ENCODE results near the gene PXN.
"Not testable (repeated sequence)": the region's sequence is repeated elsewhere in the genome, so short reads cannot be mapped to it uniquely, and the experiment has no call there.

The PXN gene

DNA sequence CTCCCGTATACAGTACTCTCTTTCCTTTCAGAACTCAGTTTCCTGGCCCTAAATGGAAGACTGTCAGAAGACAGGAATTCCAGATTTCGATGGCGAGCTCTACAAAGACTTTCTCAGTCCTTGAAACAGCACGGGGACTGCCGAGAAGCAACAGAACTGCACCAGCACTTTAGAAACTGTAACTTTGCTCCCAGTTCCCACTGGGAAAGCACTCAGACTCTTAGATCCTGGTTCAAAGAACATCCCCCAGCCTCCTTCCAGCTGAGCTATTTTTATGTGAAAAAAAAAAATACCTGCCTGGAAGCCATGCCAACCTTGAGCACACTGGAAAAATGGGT lies 1.8 kb downstream of the PXN start:
- DNase-seq = peak in 2 of 10 donors; percentile 1 to 5
- intact Hi-C loops (cut with DNase I) = no loop called here

DNA sequence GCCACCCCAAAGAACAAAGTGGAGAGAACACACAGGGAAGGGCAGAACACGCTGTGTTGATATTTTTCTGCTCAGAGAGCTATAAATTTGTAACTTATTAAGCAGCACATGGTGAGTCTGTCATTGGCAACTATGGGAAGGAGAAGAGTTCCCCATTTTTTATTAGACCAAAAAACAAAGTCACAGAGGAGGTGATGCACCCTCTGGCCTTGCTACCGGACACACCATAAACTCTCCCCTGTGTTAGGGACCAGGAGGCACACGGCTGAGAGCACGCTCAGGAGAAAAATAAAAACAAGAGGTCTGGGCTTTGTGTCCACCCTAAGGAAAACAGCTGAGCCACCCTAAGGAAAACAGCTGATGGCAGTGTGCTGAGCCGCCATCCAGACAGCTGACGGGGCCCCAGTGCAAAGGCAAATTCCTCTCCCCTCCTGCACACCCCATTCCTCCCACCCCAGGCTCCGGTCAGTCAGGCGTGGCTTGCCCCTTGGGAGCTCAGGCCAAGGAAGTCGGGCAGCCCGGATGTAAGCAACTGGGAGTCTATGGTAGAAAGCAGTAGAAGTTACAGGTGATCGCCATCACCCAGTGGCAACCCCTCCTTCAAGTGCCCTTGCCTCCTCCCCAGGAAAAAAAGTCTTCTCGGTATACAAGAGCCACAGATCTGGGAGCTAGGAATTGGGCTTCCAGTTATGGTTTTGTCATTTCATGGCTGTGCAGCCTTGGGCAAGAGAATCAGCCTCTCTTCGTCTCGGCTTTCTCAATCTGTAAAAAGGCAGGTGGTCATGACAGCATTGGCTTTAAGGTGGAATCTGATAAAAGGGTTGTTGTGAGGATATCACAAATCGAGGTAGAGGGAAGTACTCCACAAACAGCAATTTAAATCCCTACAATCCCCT lies 2.4 kb downstream of the PXN start:
- peak in 2 of 10 donors; percentile 4 to 65 for DNase-seq
- intact Hi-C loops (cut with DNase I) = no loop called here

DNA sequence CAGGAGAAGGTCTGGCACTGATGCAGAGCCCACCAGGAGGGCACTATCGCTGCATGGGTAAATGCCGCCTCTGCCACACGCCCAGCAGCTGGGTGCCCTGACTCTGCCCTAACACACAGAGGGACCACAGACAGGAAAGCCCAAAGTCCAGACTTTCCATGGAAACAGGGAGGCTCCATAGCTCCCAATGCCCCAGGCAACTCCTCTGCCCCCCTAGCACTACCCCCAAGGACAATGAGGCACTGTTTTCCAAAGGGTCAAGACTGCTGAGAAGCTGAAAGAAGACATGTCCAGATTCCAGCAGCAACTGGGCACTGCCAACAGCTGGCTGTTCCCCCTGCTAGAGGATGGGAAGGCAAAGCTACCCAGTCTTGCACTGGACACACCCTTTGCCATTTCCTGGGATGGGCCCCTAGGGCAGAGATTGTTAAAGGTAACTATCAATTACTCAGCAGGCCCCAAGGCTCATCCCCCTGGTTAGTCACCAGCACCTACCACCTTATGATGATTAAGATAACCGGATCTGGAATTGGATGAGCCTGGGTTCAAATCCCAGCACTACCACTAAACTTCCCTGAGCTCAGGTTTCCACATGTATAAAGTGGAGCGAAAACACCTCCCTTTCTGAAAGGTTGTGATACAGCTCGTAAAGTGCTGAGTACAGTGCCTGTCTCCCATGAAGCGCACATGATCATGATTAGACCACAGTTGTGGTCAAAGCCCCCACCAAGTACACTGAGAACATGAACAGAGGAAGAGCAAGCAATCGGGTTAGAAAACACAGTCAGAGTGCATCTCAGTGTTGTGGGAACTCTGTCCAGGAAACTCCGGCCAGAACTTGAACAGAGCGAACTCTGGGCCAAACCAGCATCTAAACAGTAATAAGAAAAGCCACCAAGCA lies 3.3 kb downstream of the PXN start:
- DNase-seq = peak in 4 of 10 donors; percentile 24 to 83 (median 40)

GRCh38 chr12:120260607-120261006 lies 4.9 kb downstream of the PXN start:
- DNase-seq = peak in 1 of 10 donors; percentile 26
- intact Hi-C loops (cut with DNase I) = no loop called here

More for the DNA sequence above, 3.3 kb downstream of the PXN start:
- intact Hi-C loops (cut with DNase I) = no loop called here

GRCh38 chr12:120259418-120260202 lies 5.9 kb downstream of the PXN start:
- intact Hi-C loops (cut with DNase I) = no loop called here
- peak in 1 of 10 donors; percentile 8 for DNase-seq

DNA sequence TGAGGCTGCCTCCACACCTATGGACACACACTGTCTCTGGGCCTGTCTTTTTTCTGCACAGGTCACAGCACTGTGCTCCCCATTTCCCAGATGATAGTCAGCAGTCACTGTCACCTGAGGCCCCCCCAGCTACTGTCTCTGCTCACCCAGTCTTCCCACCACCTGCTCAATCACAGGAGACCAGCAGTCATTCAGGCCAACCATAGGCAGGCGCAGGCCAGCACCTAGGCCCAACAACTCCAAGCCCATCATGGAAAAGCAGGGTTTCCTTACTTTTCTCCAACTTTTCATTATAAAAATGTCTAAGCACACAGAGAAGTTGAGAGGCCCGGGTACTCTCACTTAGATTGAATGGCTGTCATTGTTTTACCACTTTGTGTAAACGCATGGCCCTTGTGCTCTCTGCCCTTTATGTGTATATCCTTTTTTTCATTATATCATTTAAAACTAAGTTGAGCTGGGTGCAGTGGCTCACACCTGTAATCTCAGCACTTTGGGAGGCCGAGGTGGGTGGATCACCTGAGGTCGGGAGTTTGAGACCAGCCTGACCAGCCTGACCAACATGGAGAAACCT lies 7.1 kb downstream of the PXN start:
- no peak for DNase-seq
- intact Hi-C loops (cut with DNase I) = no loop called here

- peak in 3 of 10 donors; percentile 32 to 85 (median 52) for DNase-seq
- intact Hi-C loops (cut with DNase I) = no loop called here
Measured at GRCh38 chr12:120257041-120257821, 8.3 kb downstream of the PXN start.

DNA sequence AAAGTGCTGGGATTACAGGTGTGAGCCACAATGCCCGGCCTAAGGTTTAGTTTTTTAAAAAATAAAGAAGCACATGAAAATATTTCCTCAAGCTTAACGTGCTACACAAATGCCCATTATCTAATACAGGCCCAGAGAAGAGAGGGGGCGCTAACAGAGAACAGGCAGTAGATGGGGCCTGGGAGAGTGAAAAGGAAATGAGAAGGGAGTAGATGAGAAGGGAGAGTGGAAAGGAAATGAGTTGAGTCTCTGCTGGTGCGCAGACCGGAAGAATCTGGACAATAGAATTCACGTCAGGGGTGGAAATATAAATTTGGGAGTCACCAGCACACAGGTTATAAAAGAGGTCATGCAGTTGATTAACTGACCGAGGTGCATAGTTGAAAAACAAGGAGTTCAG lies 10.7 kb downstream of the PXN start:
- intact Hi-C loops (cut with DNase I) = no loop called here
- no peak for DNase-seq

DNA sequence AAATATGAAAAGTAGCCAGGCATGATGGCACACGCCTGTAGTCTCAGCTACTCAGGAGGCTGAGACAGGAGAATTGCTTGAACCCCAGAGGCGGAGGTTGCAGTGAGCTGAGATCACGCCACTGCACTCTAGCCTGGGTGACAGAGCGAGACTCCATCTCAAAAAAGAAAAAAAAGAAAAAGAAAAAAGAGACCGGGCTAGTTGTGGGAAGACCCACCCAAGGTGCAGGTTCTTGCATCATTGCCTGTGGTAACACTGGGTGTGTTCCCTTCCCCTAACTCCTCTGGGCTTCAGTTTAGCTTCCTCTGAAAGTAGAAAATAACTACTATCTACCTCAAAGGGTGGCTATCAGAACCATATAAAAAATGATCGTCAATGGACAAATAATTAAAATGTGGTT lies 12.2 kb downstream of the PXN start:
- intact Hi-C loops (cut with DNase I); DNase-seq: not testable (repeated sequence)

DNA sequence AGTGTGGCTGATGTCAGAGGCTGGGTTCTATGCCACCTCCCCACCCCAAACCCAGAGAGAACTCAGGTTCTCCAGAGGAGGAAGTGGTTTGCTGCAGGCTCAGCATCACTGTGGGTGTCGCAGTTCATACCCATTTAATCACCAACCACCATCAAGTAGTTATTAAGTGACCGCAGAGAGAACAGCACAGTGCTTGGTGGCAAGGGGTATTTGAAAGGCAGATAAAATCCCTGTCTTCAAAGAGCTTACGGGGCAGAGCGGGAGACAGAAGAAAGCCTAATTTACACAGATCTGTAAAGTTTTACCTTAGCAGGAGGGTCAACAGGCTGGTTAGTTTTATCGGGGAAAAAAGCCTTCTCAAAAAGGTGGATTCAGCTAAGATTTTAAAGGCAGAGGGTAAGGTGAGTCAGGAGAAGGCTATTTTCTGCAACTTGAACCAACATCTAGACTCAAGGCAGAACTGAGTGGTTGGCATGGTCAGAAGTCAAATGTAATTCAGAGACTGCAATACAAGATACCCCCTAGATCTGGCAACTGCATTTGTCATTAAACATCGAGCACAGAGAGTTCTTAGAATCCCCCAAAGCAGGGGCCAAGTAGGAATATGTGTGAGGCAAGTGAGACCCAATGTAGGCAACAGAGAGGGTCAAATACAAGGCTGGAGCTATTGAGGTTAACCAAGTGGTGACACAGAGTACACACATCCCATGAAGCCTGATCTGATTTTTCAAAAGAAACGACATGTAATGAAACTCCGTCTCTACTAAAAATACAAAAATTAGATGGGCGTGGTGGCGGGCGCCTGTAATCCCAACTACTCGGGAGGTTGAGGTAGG lies 13.2 kb downstream of the PXN start:
- DNase-seq = peak in 1 of 10 donors; percentile 69
- intact Hi-C loops (cut with DNase I) = no loop called here

- intact Hi-C loops (cut with DNase I); DNase-seq: not testable (repeated sequence)
Measured at GRCh38 chr12:120251364-120252070, 14.0 kb downstream of the PXN start.

- intact Hi-C loops (cut with DNase I) = no loop called here
- DNase-seq = no peak
Measured at GRCh38 chr12:120249875-120250795, 15.4 kb downstream of the PXN start.

DNA sequence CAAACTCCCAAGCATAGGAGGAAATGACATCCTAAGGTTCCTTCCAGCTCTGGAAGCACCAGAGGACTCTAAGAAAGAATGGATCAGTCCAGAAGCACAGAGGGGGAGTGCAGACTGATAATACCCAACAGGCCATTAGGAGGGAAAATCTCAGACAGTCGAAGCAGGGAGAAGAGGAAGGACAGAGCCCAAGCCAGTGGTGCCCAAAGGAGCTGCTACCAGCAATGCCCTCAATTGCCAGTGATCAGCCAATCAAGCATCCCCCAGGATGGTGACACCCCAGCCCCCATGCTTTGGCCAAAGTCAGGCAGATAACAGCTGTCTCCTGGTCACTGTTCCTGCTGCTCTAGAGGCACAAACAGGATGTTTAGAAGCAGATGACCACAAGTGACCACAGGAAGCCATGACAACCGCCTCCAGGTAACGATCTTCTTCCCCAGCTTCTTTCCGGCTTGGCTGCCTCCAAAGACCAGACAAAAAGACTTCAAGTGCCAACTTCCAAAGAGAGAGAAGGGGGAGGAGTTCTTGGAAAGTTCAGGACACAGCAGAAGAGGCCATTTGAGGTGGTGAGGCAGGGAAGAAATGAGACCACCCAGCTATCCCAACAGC lies 16.2 kb downstream of the PXN start:
- intact Hi-C loops (cut with DNase I) = no loop called here
- DNase-seq = no peak

DNA sequence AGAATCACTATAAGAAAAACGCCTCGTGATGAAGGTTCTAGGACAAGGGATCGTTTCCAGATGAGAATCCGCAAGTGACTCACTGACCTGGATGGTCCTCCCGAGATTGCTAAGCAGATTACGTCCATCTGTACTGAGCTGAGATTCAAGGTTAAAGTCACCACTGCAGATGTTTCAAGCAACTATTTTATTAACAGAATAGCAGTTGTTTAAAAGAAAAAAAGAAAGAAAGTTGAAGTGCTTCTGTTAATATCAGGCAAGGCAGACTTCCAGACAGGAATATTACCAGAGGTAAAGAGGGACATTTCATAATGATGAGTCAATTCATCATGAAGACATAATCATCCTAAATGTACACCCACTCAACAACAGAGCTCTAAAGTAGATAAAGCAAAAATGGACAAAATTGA lies 17.9 kb downstream of the PXN start:
- intact Hi-C loops (cut with DNase I) = no loop called here
- DNase-seq = no peak

GRCh38 chr12:120247183-120247582 lies 18.3 kb downstream of the PXN start:
- intact Hi-C loops (cut with DNase I) = no loop called here
- DNase-seq = no peak

DNA sequence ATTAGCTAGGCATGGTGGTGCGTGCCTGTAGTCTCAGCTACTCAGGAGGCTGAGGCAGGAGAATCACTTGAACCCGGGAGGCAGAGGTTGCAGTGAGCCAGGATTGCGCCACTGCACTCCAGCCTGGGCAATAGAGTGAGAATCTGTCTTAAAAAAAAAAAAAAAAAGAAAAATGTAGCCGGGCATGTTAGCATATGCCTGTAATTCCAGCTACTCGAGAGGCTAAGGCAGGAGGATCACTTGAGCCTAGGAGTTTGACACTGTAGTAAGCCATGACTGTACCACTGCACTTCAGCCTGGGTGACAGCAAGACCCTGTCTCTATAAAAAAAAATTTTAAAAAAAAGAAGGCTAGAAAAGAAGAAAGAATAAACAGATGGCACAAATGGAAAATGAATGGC lies 18.8 kb downstream of the PXN start:
- DNase-seq; intact Hi-C loops (cut with DNase I): not testable (repeated sequence)
